GM19463 (cell line): ENCODE data around the gene UMAD1.

Experiments
- ATAC-seq: cut with Tn5 transposase; IDR thresholded peaks from one replicate; pipeline ENCODE4 v1.9.1; 2021; ENCODE audit warnings: mild to moderate bottlenecking, moderate library complexity; ENCODE audit not compliant: unreplicated experiment

The UMAD1 gene

GRCh38 chr7:7687800-7688199, 47.2 kb downstream of the UMAD1 start:
- ATAC-seq, result no peak

- no peak for ATAC-seq
These were observed 47.8 kb downstream of the UMAD1 start for GRCh38 chr7:7688310-7688709.

- ATAC-seq, result no peak
These were observed 48.4 kb downstream of the UMAD1 start for GRCh38 chr7:7688956-7689355.

GRCh38 chr7:7693881-7694280, 53.3 kb downstream of the UMAD1 start:
- no peak for ATAC-seq

GRCh38 chr7:7694542-7694941, 54.0 kb downstream of the UMAD1 start:
- ATAC-seq, result no peak

GRCh38 chr7:7695111-7695817, 54.7 kb downstream of the UMAD1 start:
- ATAC-seq, result no peak

- ATAC-seq, result no peak
These were observed 56.0 kb downstream of the UMAD1 start for GRCh38 chr7:7696458-7697119.

- no peak for ATAC-seq
These were observed 58.4 kb downstream of the UMAD1 start for GRCh38 chr7:7698930-7699329.

- no peak for ATAC-seq
These were observed 58.8 kb downstream of the UMAD1 start for GRCh38 chr7:7699380-7699779.

GRCh38 chr7:7699970-7700369, 59.4 kb downstream of the UMAD1 start:
- ATAC-seq, result no peak

- ATAC-seq, result no peak
These were observed 61.0 kb downstream of the UMAD1 start for GRCh38 chr7:7701527-7701926.

GRCh38 chr7:7702826-7703225, 62.3 kb downstream of the UMAD1 start:
- ATAC-seq, result no peak

GRCh38 chr7:7703427-7703826, 62.9 kb downstream of the UMAD1 start:
- ATAC-seq, result no peak

GRCh38 chr7:7704867-7705266, 64.3 kb downstream of the UMAD1 start:
- ATAC-seq, result no peak

GRCh38 chr7:7705318-7705717, 64.8 kb downstream of the UMAD1 start:
- ATAC-seq, result no peak

GRCh38 chr7:7706101-7706511, 65.6 kb downstream of the UMAD1 start:
- peak; percentile 80 for ATAC-seq

- ATAC-seq, result peak; percentile 36
These were observed 66.1 kb downstream of the UMAD1 start for GRCh38 chr7:7706556-7707172.

- ATAC-seq, result no peak
These were observed 66.7 kb downstream of the UMAD1 start for GRCh38 chr7:7707246-7707645.

- no peak for ATAC-seq
These were observed 67.3 kb downstream of the UMAD1 start for GRCh38 chr7:7707806-7708205.

- no peak for ATAC-seq
These were observed 68.7 kb downstream of the UMAD1 start for GRCh38 chr7:7709291-7709690.

GRCh38 chr7:7710469-7710868, 69.9 kb downstream of the UMAD1 start:
- no peak for ATAC-seq

- ATAC-seq, result no peak
These were observed 73.2 kb downstream of the UMAD1 start for GRCh38 chr7:7713730-7714129.
